HT-29 (cell line): ENCODE measurements around the gene INTS15. TPM values are rescaled to one million over a fixed set of nuclear protein-coding genes. Genes with fewer than 3 reads are reported as not detected.
"Not testable (repeated sequence)": the region's sequence is repeated elsewhere in the genome, so short reads cannot be mapped to it uniquely, and the experiment has no call there.

Source experiments
- DNase-seq: peaks from one replicate; pipeline ENCODE4 v3.0.0-alpha.2; 2015; ENCODE audit warnings: low spot score
- total RNA-seq: library from RNA; depleted of rRNA; stranded (reverse); fragments of >200 nt; shearing (Covaris generic); gene quantifications from 2 replicates; pipeline ENCODE4 v1.2.3, GENCODE V29; 2014

The INTS15 gene
- total RNA-seq, 1 experiment from 2014 or later: 29.5 TPM

DNA sequence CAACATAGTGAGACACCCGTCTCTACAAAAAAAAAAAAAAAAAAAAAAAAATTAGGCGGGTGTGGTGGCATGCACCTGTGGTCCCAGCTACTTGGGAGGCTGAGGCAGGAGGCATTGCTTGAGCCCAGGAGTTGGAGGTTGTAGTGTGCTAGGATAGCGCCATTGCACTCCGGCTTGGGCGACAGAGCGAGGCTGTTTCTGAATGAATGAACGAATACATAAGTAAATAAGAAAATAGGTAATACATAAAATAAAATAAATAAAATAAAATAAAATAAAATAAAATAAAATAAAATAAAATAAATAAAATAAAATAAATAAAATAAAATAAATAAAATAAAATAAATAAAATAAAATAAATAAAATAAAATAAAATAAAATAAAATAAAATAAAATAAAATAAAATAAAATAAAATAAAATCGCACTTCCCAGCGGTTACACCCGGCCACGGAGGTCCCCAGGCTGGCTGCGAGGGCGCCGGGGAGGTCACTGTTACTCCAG lies 12.9 kb upstream of the INTS15 start:
- DNase-seq: not testable (repeated sequence)

GRCh38 chr7:6577369-6578113 lies 12.3 kb upstream of the INTS15 start, which contains the start of gene ZDHHC4:
Gene ZDHHC4 (plus strand): TSS chr7:6577454. CDS start chr7:6580562, 3,108 bp downstream.
- DNase-seq: peak; percentile 88

DNA sequence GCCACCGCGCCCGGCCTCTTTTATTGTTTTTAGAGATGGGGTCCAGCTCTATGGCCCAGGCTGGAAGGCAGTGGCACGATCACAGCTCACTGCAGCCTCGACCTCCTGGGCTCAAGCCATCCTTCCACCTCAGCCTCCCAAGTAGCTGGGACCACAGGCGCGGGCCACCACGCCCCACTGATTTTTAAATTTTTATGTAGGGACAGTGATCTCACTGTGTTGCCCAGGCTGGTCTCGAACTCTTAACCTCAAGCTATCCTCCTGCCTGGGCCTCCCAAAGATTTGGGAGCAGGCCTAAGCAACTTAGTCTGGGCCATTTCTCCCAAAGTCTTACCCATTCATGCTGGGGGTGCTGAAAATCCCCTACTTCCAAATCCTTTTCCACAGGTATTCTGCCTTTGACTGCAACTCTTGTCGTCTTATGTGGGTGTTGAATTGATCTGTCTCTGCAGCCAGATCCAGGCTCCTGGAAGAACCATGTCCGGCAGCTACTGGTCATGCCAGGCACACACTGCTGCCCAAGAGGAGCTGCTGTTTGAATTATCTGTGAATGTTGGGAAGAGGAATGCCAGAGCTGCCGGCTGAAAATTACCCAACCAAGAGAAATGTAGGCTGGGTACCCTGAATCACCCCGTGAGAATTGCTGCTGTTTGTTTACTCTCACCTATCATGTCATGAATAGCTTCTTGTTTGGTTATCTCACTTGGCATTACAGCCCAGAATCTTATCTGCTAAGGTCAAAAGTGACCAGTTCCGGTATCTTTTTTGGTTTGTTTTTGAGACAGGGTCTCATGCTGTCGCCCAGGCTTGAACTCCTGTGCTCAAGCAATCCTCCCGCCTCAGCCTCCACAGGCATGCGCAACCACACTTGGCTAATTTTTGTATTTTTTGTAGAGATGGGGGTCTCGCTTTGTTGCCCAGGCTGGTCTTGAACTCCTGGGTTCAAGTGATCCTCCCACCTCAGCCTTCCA lies 11.4 kb upstream of the INTS15 start:
- no peak for DNase-seq

- DNase-seq: peak; percentile 33
These were observed 10.4 kb upstream of the INTS15 start for GRCh38 chr7:6579446-6579845.

GRCh38 chr7:6585746-6586432 lies 3.9 kb upstream of the INTS15 start:
- DNase-seq: not testable (repeated sequence)

- DNase-seq: no peak
These were observed 1.3 kb upstream of the INTS15 start for GRCh38 chr7:6588566-6588965.

- no peak for DNase-seq
These were observed 531 bp upstream of the INTS15 start for GRCh38 chr7:6589151-6589828.

DNA sequence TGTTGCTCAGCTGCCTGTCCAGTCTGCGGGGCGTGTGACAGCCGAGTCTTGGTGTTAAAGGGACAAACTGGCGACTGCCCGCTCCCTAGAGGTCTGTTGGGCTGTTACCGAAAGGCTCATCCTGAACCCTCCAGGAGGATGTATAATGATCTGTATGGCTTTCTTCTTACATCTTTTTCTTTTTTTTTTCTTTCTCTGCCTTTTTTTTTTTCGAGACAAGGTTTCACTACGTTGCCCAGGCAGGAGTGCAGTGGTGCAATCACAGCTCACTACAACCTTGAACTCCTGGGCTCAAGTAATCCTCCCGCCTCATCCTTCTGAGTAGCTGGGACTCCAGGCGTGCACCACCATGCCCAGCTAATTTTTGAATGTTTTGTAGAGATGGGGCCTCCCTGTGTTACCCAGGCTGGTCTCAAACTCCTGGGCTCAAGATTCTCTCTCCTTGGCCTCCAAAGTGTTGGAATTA lies 857 bp downstream of the INTS15 start:
- no peak for DNase-seq

DNA sequence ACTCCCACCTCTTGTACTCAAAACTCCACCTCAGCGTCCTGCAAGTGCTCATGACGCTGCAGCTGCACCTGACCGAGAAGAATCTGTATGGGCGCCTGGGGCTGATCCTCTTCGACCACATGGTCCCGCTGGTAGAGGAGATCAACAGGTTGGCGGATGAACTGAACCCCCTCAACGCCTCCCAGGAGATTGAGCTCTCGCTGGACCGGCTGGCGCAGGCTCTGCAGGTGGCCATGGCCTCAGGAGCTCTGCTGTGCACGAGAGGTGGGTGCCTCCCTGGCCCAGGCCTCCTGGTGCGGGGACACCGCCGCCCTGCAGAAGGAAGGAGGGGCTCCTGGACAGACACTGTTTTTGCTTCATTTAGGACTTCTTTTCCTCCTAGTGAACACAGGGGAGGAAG lies 10.3 kb downstream of the INTS15 start:
- DNase-seq: no peak

DNA sequence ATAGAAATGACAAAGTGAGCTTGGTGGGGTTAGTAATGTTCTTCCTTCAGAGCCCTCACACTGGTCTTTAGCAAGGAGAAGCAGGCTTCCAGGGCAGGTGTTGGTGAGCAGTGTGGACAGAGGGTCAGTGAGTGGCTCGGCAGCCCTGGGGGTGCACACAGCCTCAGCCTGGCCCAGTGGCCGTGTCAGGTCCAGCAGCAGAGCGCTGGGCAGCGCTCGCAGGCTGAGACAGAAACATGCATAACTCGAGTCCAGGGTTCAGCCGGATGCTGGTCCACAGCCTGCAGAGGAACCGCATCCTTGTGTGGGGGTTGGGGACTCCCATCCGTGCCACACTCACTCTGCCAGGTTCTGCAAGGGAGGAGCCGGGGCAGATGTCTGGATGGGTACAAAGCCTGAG lies 14.6 kb downstream of the INTS15 start:
- no peak for DNase-seq

DNA sequence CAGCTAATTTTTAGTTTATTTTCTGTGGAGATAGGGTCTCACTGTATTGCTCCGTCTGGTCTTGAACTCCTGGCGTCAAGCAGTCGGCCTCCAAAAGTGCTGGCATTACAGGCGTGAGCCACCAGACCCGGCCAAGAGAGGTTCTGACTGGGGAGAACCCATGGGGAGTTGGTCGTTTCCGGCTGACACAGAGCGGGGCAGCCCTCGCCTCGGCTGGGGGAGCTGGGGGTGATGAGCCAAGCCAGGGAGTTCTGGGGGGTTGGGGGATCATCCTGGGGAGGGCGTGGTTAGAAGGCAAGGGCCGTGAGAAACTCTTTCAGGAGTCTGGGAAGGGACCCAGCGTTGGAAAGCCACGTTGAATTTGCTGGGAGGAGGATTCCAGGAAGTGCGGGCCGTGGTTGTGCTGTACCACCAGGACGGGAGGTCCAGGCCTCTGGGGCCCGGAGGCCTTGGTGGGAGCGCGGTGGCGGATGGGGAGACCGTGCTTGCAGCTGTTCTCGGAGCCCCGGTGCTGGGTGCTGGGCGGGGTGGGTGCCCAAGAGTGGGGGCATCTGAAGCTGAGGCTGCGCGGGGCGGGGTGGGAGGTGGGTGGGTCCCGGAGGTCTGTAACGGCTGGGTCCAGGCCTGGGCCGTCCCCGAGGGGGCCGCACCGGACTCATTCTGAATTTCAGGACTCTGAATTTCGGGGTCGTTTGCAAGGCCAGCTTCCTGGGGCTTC lies 17.2 kb downstream of the INTS15 start:
- DNase-seq: no peak

DNA sequence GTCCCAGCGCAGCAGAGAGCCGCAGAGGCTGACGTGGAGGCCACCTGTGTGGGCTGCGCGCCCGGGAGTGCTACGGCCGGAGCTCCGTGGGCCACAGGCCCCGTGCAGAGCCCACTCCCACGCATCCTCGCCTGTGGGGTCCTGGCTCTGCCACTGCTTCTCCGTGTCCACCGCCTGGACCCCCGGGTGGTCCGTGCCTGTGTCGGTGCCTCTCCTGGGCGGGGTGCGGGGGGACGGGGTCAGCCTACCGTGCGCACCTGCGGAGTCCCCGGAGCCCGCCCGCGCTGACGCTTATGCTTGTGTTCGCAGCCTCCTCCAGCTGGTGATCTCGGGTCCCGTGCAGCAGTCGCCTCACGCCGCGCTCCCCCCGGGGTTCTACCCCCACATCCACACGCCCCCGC lies 17.8 kb downstream of the INTS15 start:
- no peak for DNase-seq

- DNase-seq: no peak
These were observed 18.3 kb downstream of the INTS15 start for GRCh38 chr7:6608081-6608480.

DNA sequence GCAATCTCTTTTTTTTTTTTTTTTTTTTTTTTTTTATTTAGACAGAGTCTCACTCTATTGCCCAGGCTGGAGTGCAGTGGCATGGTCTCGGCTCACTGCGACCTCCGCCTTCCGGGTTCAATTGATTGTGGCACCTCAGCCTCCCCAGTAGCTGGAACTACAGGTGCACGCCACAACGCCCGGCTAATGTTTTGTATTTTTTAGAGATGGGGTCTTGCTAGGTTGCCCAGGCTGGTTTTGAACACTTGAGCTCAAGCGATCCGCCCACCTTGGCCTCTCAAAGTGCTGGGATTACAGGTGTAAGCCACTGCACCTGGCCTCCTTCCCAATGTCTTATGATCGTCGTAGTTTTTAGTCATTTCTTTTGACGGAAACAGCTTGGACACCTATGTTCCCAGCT lies 19.0 kb downstream of the INTS15 start:
- no peak for DNase-seq

GRCh38 chr7:6612819-6613218 lies 23.0 kb downstream of the INTS15 start:
- no peak for DNase-seq

DNA sequence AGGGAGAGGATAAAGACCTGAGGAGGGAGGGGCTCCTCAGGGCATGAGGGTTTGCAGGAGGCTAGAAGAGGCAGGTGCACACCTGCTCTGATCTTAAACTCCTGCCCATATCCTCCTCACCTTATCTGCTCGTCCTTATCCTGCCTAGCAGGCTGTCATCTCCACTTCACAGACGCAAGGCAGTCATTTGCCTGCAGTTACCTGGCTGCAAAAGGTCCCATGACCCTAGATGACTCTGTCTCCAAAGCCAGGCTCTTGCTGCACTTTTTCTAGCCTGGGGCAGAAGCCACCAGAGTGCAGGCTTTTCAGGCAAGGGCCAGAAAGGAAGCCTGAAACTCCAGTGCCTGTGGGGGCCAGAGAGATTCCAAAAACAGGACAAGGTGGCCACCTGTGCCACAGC lies 23.9 kb downstream of the INTS15 start:
- no peak for DNase-seq

GRCh38 chr7:6614953-6615722 lies 25.3 kb downstream of the INTS15 start, which contains the start of gene ZNF853:
Gene ZNF853 (plus strand): TSS chr7:6615610. CDS start chr7:6616175, 565 bp downstream.
- no peak for DNase-seq

DNA sequence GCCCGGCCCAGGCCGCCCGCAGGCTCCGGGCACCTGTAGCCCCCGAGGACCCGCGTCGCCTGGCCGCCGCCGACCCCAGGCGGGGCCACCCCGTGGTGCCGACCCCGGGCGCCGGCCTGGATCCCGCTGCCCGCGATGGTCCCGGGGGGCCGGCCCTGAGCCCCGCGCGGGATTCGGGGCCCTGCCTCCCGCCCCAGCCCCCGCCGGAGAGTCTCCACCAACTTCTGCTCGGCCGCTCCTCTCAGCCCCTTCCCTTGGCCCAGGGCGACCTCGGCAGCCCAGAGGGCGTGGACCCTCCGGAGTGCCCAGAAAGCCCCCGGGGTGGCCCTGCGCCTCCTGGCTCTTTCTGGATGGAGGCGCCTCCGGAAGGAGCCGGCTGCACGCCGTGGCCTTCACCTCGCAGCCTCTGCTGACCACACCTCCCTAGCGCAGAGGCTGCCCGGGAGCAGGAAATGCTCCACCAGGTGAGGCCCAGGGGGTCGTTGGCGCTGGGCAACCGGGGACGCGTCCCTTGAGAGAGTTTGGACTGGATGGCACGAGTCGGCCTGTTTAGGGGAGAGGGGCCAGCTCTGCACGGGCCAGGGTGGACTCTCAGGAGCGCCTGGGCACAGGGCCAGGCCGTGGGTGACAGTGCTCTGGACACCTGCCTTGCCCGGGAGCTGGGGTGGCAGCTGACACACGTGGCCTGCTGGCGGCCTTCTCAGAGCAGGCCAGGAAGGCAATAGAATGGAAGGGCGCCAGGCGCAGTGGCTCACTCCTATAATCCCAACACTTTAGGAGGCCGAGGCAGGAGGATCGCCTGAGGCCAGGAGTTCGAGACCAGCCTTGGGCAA lies 26.1 kb downstream of the INTS15 start:
- DNase-seq: no peak
